ENCODE measurements around the gene SLC66A2. TPM values are rescaled to one million over a fixed set of nuclear protein-coding genes. Genes with fewer than 3 reads are reported as not detected.

Gene SLC66A2
- total and polyA plus RNA-seq, 2 donors (not counting 1 experiment from before 2014, with no cell fraction given) = 44.4 to 45.1 TPM

GRCh38 chr18:79853303-79853992 lies 98.0 kb downstream of the SLC66A2 start:
- Histone ChIP-seq H3K27ac (ENCODE audit: low read length in 2 of 2) (no peak overlapping the region), H3K4me2 (replicated peaks; ENCODE audit: low read depth, low read length, poor library complexity, severe bottlenecking) (no peak overlapping the region), H3K79me2 (ENCODE audit: control insufficient read depth, insufficient read depth, low read length) (no peaks in the 10 kb centered on the region), H4K20me1 (ENCODE audit: control insufficient read depth, insufficient read depth, low read length, poor library complexity, severe bottlenecking) (no peaks in the 10 kb centered on the region), H3K9me3 (ENCODE audit: control extremely low read depth in 1 of 3, control insufficient read depth in 2 of 3, insufficient read depth in 1 of 3, low read length in 2 of 3) (peaks cover 0 to 7% (median 0%) of the 10 kb centered on the region in 3 donors), H3K4me3 (ENCODE audit: control extremely low read depth in 1 of 5, extremely low read depth in 1 of 5, insufficient read depth in 1 of 5, low read depth in 2 of 5, low read length in 4 of 5) (no peak overlapping the region), H2AFZ (ENCODE audit: insufficient read depth, low read depth, low read length, poor library complexity, severe bottlenecking) (no peak overlapping the region), H3K36me3 (replicated peaks in 1 of 2; ENCODE audit: control extremely low read depth in 1 of 2, control insufficient read depth in 1 of 2, extremely low read depth in 1 of 2, insufficient read depth in 2 of 2, low read length in 1 of 2) (no peaks in the 10 kb centered on the region), H3K9ac (ENCODE audit: low read length) (no peak overlapping the region), H3K4me1 (ENCODE audit: control insufficient read depth in 2 of 2, insufficient read depth in 2 of 2, low read length in 2 of 2) (peaks cover 25 to 26% of the 10 kb centered on the region in 2 donors), H3K27me3 (replicated peaks in 1 of 4; ENCODE audit: control extremely low read depth in 1 of 4, control insufficient read depth in 3 of 4, insufficient read depth in 4 of 4, low read length in 3 of 4) (peaks cover 0 to 3% (median 0%) of the 10 kb centered on the region in 4 experiments)
- intact Hi-C loops (cut with micrococcal nuclease) = no loop called here
- H3K27ac Mint-ChIP-seq = no peak overlapping the region
- WGBS (ENCODE audit: insufficient coverage) = 56% methylated on average over 25 of the region's 26 CpGs
- no peak for ATAC-seq (ENCODE audit: low read depth)
- no peak for TF ChIP-seq EZH2 (IDR thresholded peaks at IDR 0.05; ENCODE audit: borderline replicate concordance, insufficient read depth, low read depth, low read length, poor library complexity, severe bottlenecking)
- no peak for TF ChIP-seq CTCF (IDR thresholded peaks at IDR 0.05)
- ChIA-PET POLR2A (no interaction called here), CTCF (no interaction called here)
- peaks cover 32% of the 10 kb centered on the region for H3K4me1 Mint-ChIP-seq
- no peak for DNase-seq
- peaks cover 5% of the 10 kb centered on the region for H3K27me3 Mint-ChIP-seq
- no peaks in the 10 kb centered on the region for H3K9me3 Mint-ChIP-seq (ENCODE audit: insufficient read depth)
- H3K4me3 Mint-ChIP-seq = no peak overlapping the region

GRCh38 chr18:79852561-79853302 lies 98.7 kb downstream of the SLC66A2 start:
- Histone ChIP-seq H3K4me1 (ENCODE audit: control insufficient read depth in 2 of 2, insufficient read depth in 2 of 2, low read length in 2 of 2) (peaks cover 25 to 26% of the 10 kb centered on the region in 2 donors), H3K9ac (ENCODE audit: low read length) (no peak overlapping the region), H4K20me1 (ENCODE audit: control insufficient read depth, insufficient read depth, low read length, poor library complexity, severe bottlenecking) (no peaks in the 10 kb centered on the region), H3K27ac (ENCODE audit: low read length in 2 of 2) (no peak overlapping the region), H3K36me3 (replicated peaks in 1 of 2; ENCODE audit: control extremely low read depth in 1 of 2, control insufficient read depth in 1 of 2, extremely low read depth in 1 of 2, insufficient read depth in 2 of 2, low read length in 1 of 2) (no peaks in the 10 kb centered on the region), H3K4me3 (ENCODE audit: control extremely low read depth in 1 of 5, extremely low read depth in 1 of 5, insufficient read depth in 1 of 5, low read depth in 2 of 5, low read length in 4 of 5) (no peak overlapping the region), H3K9me3 (ENCODE audit: control extremely low read depth in 1 of 3, control insufficient read depth in 2 of 3, insufficient read depth in 1 of 3, low read length in 2 of 3) (peaks cover 0 to 7% (median 0%) of the 10 kb centered on the region in 3 donors), H3K27me3 (replicated peaks in 1 of 4; ENCODE audit: control extremely low read depth in 1 of 4, control insufficient read depth in 3 of 4, insufficient read depth in 4 of 4, low read length in 3 of 4) (peaks cover 0 to 3% (median 0%) of the 10 kb centered on the region in 4 experiments), H2AFZ (ENCODE audit: insufficient read depth, low read depth, low read length, poor library complexity, severe bottlenecking) (no peak overlapping the region), H3K79me2 (ENCODE audit: control insufficient read depth, insufficient read depth, low read length) (no peaks in the 10 kb centered on the region), H3K4me2 (replicated peaks; ENCODE audit: low read depth, low read length, poor library complexity, severe bottlenecking) (no peak overlapping the region)
- TF ChIP-seq EZH2 (IDR thresholded peaks at IDR 0.05; ENCODE audit: borderline replicate concordance, insufficient read depth, low read depth, low read length, poor library complexity, severe bottlenecking) = no peak
- no peak for TF ChIP-seq CTCF (IDR thresholded peaks at IDR 0.05)
- POLR2A ChIA-PET = no interaction called here
- no peak for ATAC-seq (ENCODE audit: low read depth)
- peaks cover 32% of the 10 kb centered on the region for H3K4me1 Mint-ChIP-seq
- no peak overlapping the region for H3K4me3 Mint-ChIP-seq
- DNase-seq = no peak
- intact Hi-C loops (cut with micrococcal nuclease) = no loop called here
- H3K27ac Mint-ChIP-seq = no peak overlapping the region
- WGBS (ENCODE audit: insufficient coverage) = 96% methylated on average over 33 of the region's 33 CpGs
- CTCF ChIA-PET = no interaction called here
- H3K27me3 Mint-ChIP-seq = peaks cover 5% of the 10 kb centered on the region
- H3K9me3 Mint-ChIP-seq (ENCODE audit: insufficient read depth) = no peaks in the 10 kb centered on the region

Measured in B cell (primary cell).